GM10847 (cell line): Measurements from ENCODE around the gene COL10A1.

ENCODE experiments used
- POLR2A ChIP-seq: IDR thresholded peaks from 2 replicates; pipeline ENCODE4 v1.6.1; 2011; ENCODE audit not compliant: insufficient read length; ENCODE audit errors: extremely low read depth

The COL10A1 gene

GRCh38 chr6:116144605-116145004 is 18.7 kb upstream of the COL10A1 start:
- TF ChIP-seq POLR2A = no peak

- TF ChIP-seq POLR2A = no peak
Observed at GRCh38 chr6:116139917-116140316, 14.0 kb upstream of the COL10A1 start.

- TF ChIP-seq POLR2A = no peak
Observed at GRCh38 chr6:116136933-116137340, 11.0 kb upstream of the COL10A1 start.

GRCh38 chr6:116136373-116136772 is 10.4 kb upstream of the COL10A1 start:
- TF ChIP-seq POLR2A = no peak

- no peak for TF ChIP-seq POLR2A
Observed at GRCh38 chr6:116133453-116133852, 7.5 kb upstream of the COL10A1 start.

- no peak for TF ChIP-seq POLR2A
Observed at GRCh38 chr6:116127771-116128493, 2.0 kb upstream of the COL10A1 start.

- no peak for TF ChIP-seq POLR2A
Observed at GRCh38 chr6:116120430-116120829, 5.5 kb downstream of the COL10A1 start.

GRCh38 chr6:116118608-116119007 is 7.3 kb downstream of the COL10A1 start:
- no peak for TF ChIP-seq POLR2A

- TF ChIP-seq POLR2A = no peak
Observed at GRCh38 chr6:116115781-116116180, 10.2 kb downstream of the COL10A1 start.

GRCh38 chr6:116113386-116113785 is 12.5 kb downstream of the COL10A1 start:
- no peak for TF ChIP-seq POLR2A

- no peak for TF ChIP-seq POLR2A
Observed at GRCh38 chr6:116111552-116112528, 14.1 kb downstream of the COL10A1 start.

GRCh38 chr6:116108836-116109235 is 17.1 kb downstream of the COL10A1 start:
- no peak for TF ChIP-seq POLR2A

- TF ChIP-seq POLR2A = no peak
Observed at GRCh38 chr6:116106146-116106545, 19.8 kb downstream of the COL10A1 start.

- no peak for TF ChIP-seq POLR2A
Observed at GRCh38 chr6:116105247-116105646, 20.7 kb downstream of the COL10A1 start.

GRCh38 chr6:116104636-116105035 is 21.3 kb downstream of the COL10A1 start:
- TF ChIP-seq POLR2A = no peak

- TF ChIP-seq POLR2A = no peak
Observed at GRCh38 chr6:116102873-116103272, 23.1 kb downstream of the COL10A1 start.

- TF ChIP-seq POLR2A = no peak
Observed at GRCh38 chr6:116101790-116102189, 24.1 kb downstream of the COL10A1 start.

- no peak for TF ChIP-seq POLR2A
Observed at GRCh38 chr6:116101302-116101718, 24.6 kb downstream of the COL10A1 start.
